Heart left ventricle (tissue), 13 donors: ENCODE results near the gene IGFBP5.

Source experiments
- CTCF ChIP-seq, 12 donors: fragments of 200-600 bp; sonication (generic) in 4 of 12; IDR thresholded peaks; one replicate each; pipeline versions ENCODE4 v1.5.0 to v1.8.0; 2018 to 2022; ENCODE audit warnings: antibody characterized with exemption in 12 of 12, mild to moderate bottlenecking in 5 of 12
- POLR2A ChIP-seq, 2 donors: fragments of 450-650 bp; IDR thresholded peaks; one replicate each; pipeline ENCODE4 v1.6.1; 2017; ENCODE audit warnings: antibody characterized with exemption in 2 of 2, mild to moderate bottlenecking in 2 of 2, moderate library complexity in 2 of 2
- donor health status: ischemic (EF 13 %, LVEDD 7.1; RV severe dilation, severe dysfunction).
- donor health status: DM: no; HTN: yes; CAD: no.
- donor health status: DM: no; HTN: no; CAD: no.
- donor health status: ischemic (EF 25% LVEDD 6.9; RV normal size, moderate dysfunction).
- donor health status: ischemic (EF 25% LVEDD 5.7; RV mildly dilated, moderate dysfunction).
- donor health status: ischemic (EF 35%, LVEDD 5.7; RV mildly dilated, moderate dysfunction).
- donor health status: nonischemic (EF 11% LVEDD 7.7; RV severe dilation, severe dysfunction).
- donor health status: DM: yes; HTN: yes; CAD: no.
- donor health status: PGD.
- donor health status: ischemic (EF 29% LVEDD 5.4; RV normal size, mild dysfunction).
- donor health status: nonischemic (EF 23%, LVEDD 6.1; RV moderate dilation, normal function).

GRCh38 chr2:216676630-216677029 lies 18.7 kb downstream of the IGFBP5 start:
- TF ChIP-seq CTCF (IDR thresholded peaks at IDR 0.05): no peak
- no peak for TF ChIP-seq POLR2A (IDR thresholded peaks at IDR 0.05)
